BLaER1 treated with 17β-estradiol and CSF1 and Interleukin-3, amounts not matched to agents 10 nM and 100 nM (cell line): ENCODE results near the gene HLCS.

ENCODE experiments used
- H3K27ac ChIP-seq, 11 experiments: shearing (Covaris generic); formaldehyde crosslinking; 2 replicates each; pipeline ENCODE4 v1.8.1; 2022
- H3K27me3 ChIP-seq, 11 experiments: shearing (Covaris generic); formaldehyde crosslinking; 2 replicates each; pipeline ENCODE4 v1.8.1; 2022
- H3K36me3 ChIP-seq, 11 experiments: shearing (Covaris generic); formaldehyde crosslinking; 2 replicates each; pipeline ENCODE4 v1.8.1; 2022
- H3K4me1 ChIP-seq, 10 experiments: shearing (Covaris generic); formaldehyde crosslinking; 2 replicates each; pipeline ENCODE4 v1.8.1; 2022
- H3K4me2 ChIP-seq, 11 experiments: shearing (Covaris generic); formaldehyde crosslinking; 2 replicates each; pipeline ENCODE4 v1.8.1; 2022
- H3K4me3 ChIP-seq, 10 experiments: shearing (Covaris generic); formaldehyde crosslinking; 2 replicates each; pipeline ENCODE4 v1.8.1; 2022
- H3K9ac ChIP-seq, 11 experiments: shearing (Covaris generic); formaldehyde crosslinking; 2 replicates each; pipeline ENCODE4 v1.8.1; 2022
- H3K9me3 ChIP-seq, 11 experiments: shearing (Covaris generic); formaldehyde crosslinking; replicated peaks in 1 of 11; 2 replicates each; pipeline ENCODE4 v1.8.1; 2022
- H4K20me1 ChIP-seq, 11 experiments: shearing (Covaris generic); formaldehyde crosslinking; 2 replicates each; pipeline ENCODE4 v1.8.1; 2022
- Cebpa-rat ChIP-seq, 11 experiments: shearing (Covaris generic); IDR thresholded peaks; 2 replicates each; pipeline ENCODE4 v1.8.1; 2022

Gene HLCS

GRCh38 chr21:36705679-36706481 lies 260.6 kb downstream of the HLCS start:
- Histone ChIP-seq H3K27me3 (peaks cover 100% of the 10 kb centered on the region in 11 experiments), H3K9me3 (peaks cover 0 to 26% (median 15%) of the 10 kb centered on the region in 11 experiments; a peak in 14 of 22 replicates), H3K4me3 (no peak overlapping the region), H4K20me1 (peaks cover 0 to 100% (median 96%) of the 10 kb centered on the region in 11 experiments; a peak in 17 of 22 replicates), H3K36me3 (no peaks in the 10 kb centered on the region), H3K9ac (no peak overlapping the region), H3K4me1 (peaks cover 10 to 39% (median 22%) of the 10 kb centered on the region in 10 experiments; a peak in 17 of 20 replicates), H3K4me2 (peak overlapping the region in 7 of 11 experiments; percentile 1 to 44 (median 20); a peak in 7 of 22 replicates), H3K27ac (no peak overlapping the region)
- no peak for TF ChIP-seq Cebpa-rat (IDR thresholded peaks at IDR 0.05)

GRCh38 chr21:36704958-36705678 lies 261.4 kb downstream of the HLCS start:
- no peak for TF ChIP-seq Cebpa-rat (IDR thresholded peaks at IDR 0.05)
- Histone ChIP-seq H3K4me2 (peak overlapping the region in 9 of 11 experiments; percentile 7 to 56 (median 28); a peak in 12 of 22 replicates), H4K20me1 (peaks cover 0 to 100% (median 97%) of the 10 kb centered on the region in 11 experiments; a peak in 17 of 22 replicates), H3K36me3 (no peaks in the 10 kb centered on the region), H3K27ac (no peak overlapping the region), H3K27me3 (peaks cover 100% of the 10 kb centered on the region in 11 experiments), H3K9ac (no peak overlapping the region), H3K4me3 (peak overlapping the region in 1 of 10 experiments; percentile 18; a peak in 1 of 20 replicates), H3K4me1 (peaks cover 12 to 41% (median 26%) of the 10 kb centered on the region in 10 experiments; a peak in 18 of 20 replicates), H3K9me3 (peaks cover 0 to 23% (median 15%) of the 10 kb centered on the region in 11 experiments; a peak in 14 of 22 replicates)

- Histone ChIP-seq H3K27me3 (peaks cover 100% of the 10 kb centered on the region in 11 experiments), H3K4me1 (peaks cover 17 to 44% (median 32%) of the 10 kb centered on the region in 10 experiments), H3K4me3 (peak overlapping the region in 1 of 10 experiments; percentile 18; a peak in 1 of 20 replicates), H3K9ac (no peak overlapping the region), H3K27ac (no peak overlapping the region), H4K20me1 (peaks cover 0 to 100% (median 97%) of the 10 kb centered on the region in 11 experiments; a peak in 18 of 22 replicates), H3K36me3 (no peaks in the 10 kb centered on the region), H3K9me3 (peaks cover 0 to 19% (median 15%) of the 10 kb centered on the region in 11 experiments; a peak in 14 of 22 replicates), H3K4me2 (peak overlapping the region in 9 of 11 experiments; percentile 7 to 56 (median 33); a peak in 13 of 22 replicates)
- TF ChIP-seq Cebpa-rat (IDR thresholded peaks at IDR 0.05), result no peak
Observed at GRCh38 chr21:36704281-36704957, 262.1 kb downstream of the HLCS start.

- Histone ChIP-seq H3K9me3 (peaks cover 0 to 18% (median 13%) of the 10 kb centered on the region in 11 experiments; a peak in 14 of 22 replicates), H3K4me1 (peaks cover 21 to 48% (median 36%) of the 10 kb centered on the region in 10 experiments), H3K9ac (no peak overlapping the region), H3K27me3 (peaks cover 99 to 100% (median 100%) of the 10 kb centered on the region in 11 experiments), H3K4me2 (no peak overlapping the region), H4K20me1 (peaks cover 0 to 98% (median 95%) of the 10 kb centered on the region in 11 experiments; a peak in 18 of 22 replicates), H3K27ac (no peak overlapping the region), H3K4me3 (no peak overlapping the region), H3K36me3 (no peaks in the 10 kb centered on the region)
- TF ChIP-seq Cebpa-rat (IDR thresholded peaks at IDR 0.05), result no peak
Observed at GRCh38 chr21:36703626-36704280, 262.7 kb downstream of the HLCS start.

- H4K20me1 ChIP-seq, result peaks cover 0 to 98% (median 95%) of the 10 kb centered on the region in 11 experiments; a peak in 18 of 22 replicates
- H3K4me2 ChIP-seq, result no peak overlapping the region
- H3K27ac ChIP-seq, result no peak overlapping the region
- no peak overlapping the region for H3K4me3 ChIP-seq
- peaks cover 99 to 100% (median 100%) of the 10 kb centered on the region in 11 experiments for H3K27me3 ChIP-seq
- H3K36me3 ChIP-seq, result no peaks in the 10 kb centered on the region
- H3K9ac ChIP-seq, result no peak overlapping the region
- peaks cover 26 to 54% (median 42%) of the 10 kb centered on the region in 10 experiments for H3K4me1 ChIP-seq
- H3K9me3 ChIP-seq, result peaks cover 0 to 11% (median 7%) of the 10 kb centered on the region in 11 experiments; a peak in 13 of 22 replicates
- TF ChIP-seq Cebpa-rat (IDR thresholded peaks at IDR 0.05), result no peak
Observed at GRCh38 chr21:36703123-36703522, 263.3 kb downstream of the HLCS start.

- no peak overlapping the region for H3K27ac ChIP-seq
- no peak for TF ChIP-seq Cebpa-rat (IDR thresholded peaks at IDR 0.05)
- peaks cover 99 to 100% (median 100%) of the 10 kb centered on the region in 11 experiments for H3K27me3 ChIP-seq
- H4K20me1 ChIP-seq, result peaks cover 0 to 98% (median 96%) of the 10 kb centered on the region in 11 experiments; a peak in 18 of 22 replicates
- no peaks in the 10 kb centered on the region for H3K36me3 ChIP-seq
- no peak overlapping the region for H3K9ac ChIP-seq
- H3K4me1 ChIP-seq, result peaks cover 29 to 60% (median 47%) of the 10 kb centered on the region in 10 experiments
- peaks cover 0 to 8% (median 3%) of the 10 kb centered on the region in 11 experiments; a peak in 10 of 22 replicates for H3K9me3 ChIP-seq
- H3K4me3 ChIP-seq, result no peak overlapping the region
- H3K4me2 ChIP-seq, result no peak overlapping the region
Observed at GRCh38 chr21:36702622-36702968, 263.9 kb downstream of the HLCS start.

- Histone ChIP-seq H3K4me2 (peak overlapping the region in 1 of 11 experiments; percentile 21; a peak in 1 of 22 replicates), H3K36me3 (no peaks in the 10 kb centered on the region), H4K20me1 (peaks cover 0 to 98% (median 97%) of the 10 kb centered on the region in 11 experiments; a peak in 18 of 22 replicates), H3K4me3 (no peak overlapping the region), H3K27ac (no peak overlapping the region), H3K27me3 (peaks cover 99 to 100% (median 100%) of the 10 kb centered on the region in 11 experiments), H3K9ac (no peak overlapping the region), H3K9me3 (peaks cover 1 to 8% (median 4%) of the 10 kb centered on the region in 11 experiments; a peak in 19 of 22 replicates), H3K4me1 (peaks cover 35 to 66% (median 53%) of the 10 kb centered on the region in 10 experiments)
- TF ChIP-seq Cebpa-rat (IDR thresholded peaks at IDR 0.05), result no peak
Observed at GRCh38 chr21:36701756-36702621, 264.5 kb downstream of the HLCS start.
